IMR-90 (cell line): ENCODE data around the gene STK10. TPM values are rescaled to one million over a fixed set of nuclear protein-coding genes. Genes with fewer than 3 reads are reported as not detected.

ENCODE experiments used
- ATAC-seq: fragments of 200-7000 bp; cut with Tn5 transposase; 2 replicates; pipeline ENCODE4 v1.9.1; 2020; ENCODE audit warnings: low read depth, mild to moderate bottlenecking, moderate library complexity
- BruUV-seq: library from RNA; stranded (reverse); fragments of 400-500 nt; replicated peaks from 2 replicates; lab custom pipeline; 2021; lab: Mats Ljungman, UMichigan
- CTCF ChIA-PET: fragments of 300-600 bp; formaldehyde crosslinking; extraction: SDS; loops from one replicate; lab custom pipeline; 2021; ENCODE audit warnings: antibody characterized with exemption; lab: Yijun Ruan, JAX
- POLR2A ChIA-PET: fragments of 300-600 bp; sonication (Branson Sonifier 250); formaldehyde crosslinking; loops from one replicate; lab custom pipeline; 2022; ENCODE audit warnings: antibody characterized with exemption; ENCODE audit not compliant: unreplicated experiment; lab: Charles Lee
- DNase-seq: peaks from one replicate; pipeline ENCODE4 v3.0.0; 2013
- H2AFZ ChIP-seq: replicated peaks from 2 replicates; pipeline ENCODE3; 2013; ENCODE audit warnings: low read length, mild to moderate bottlenecking; ENCODE audit not compliant: poor library complexity
- H2AK5ac ChIP-seq: 2 replicates; pipeline ENCODE4 v1.6.1; 2013; ENCODE audit warnings: low read depth, low read length, inconsistent platforms
- H2AK9ac ChIP-seq: replicated peaks from 2 replicates; pipeline ENCODE3; 2013; ENCODE audit warnings: mild to moderate bottlenecking, low read depth, low read length, moderate library complexity; ENCODE audit not compliant: poor library complexity
- H2BK120ac ChIP-seq: 2 replicates; pipeline ENCODE4 v1.6.1; 2013; ENCODE audit warnings: low read depth, low read length, inconsistent platforms
- H2BK15ac ChIP-seq: 3 replicates; pipeline ENCODE4 v1.6.1; 2013; ENCODE audit warnings: low read depth, low read length, inconsistent platforms
- H2BK20ac ChIP-seq: 2 replicates; pipeline ENCODE4 v1.6.1; 2013; ENCODE audit warnings: low read depth, mild to moderate bottlenecking, inconsistent platforms, low read length, moderate library complexity
- H2BK5ac ChIP-seq: 2 replicates; pipeline ENCODE4 v1.6.1; 2013; ENCODE audit warnings: mild to moderate bottlenecking, low read depth, low read length, inconsistent platforms; ENCODE audit not compliant: poor library complexity, severe bottlenecking
- H3K14ac ChIP-seq: replicated peaks from 2 replicates; pipeline ENCODE4 v1.6.1; 2013; ENCODE audit warnings: low read depth, low read length, inconsistent platforms
- H3K18ac ChIP-seq: 2 replicates; pipeline ENCODE4 v1.6.1; 2013; ENCODE audit warnings: low read depth, low read length, control low read depth
- H3K23ac ChIP-seq: 2 replicates; pipeline ENCODE4 v1.6.1; 2013; ENCODE audit warnings: low read depth, low read length, inconsistent platforms
- H3K27ac ChIP-seq: 2 replicates; pipeline ENCODE4 v1.5.1; 2013; ENCODE audit warnings: mild to moderate bottlenecking, control low read depth, low read length; ENCODE audit not compliant: insufficient read depth
- H3K27me3 ChIP-seq: 2 replicates; pipeline ENCODE4 v1.6.1; 2013; ENCODE audit warnings: low read length; ENCODE audit not compliant: control insufficient read depth, insufficient read depth
- H3K36me3 ChIP-seq: 2 replicates; pipeline ENCODE4 v1.6.1; 2013; ENCODE audit warnings: low read length, mixed read lengths; ENCODE audit not compliant: control insufficient read depth, insufficient read depth
- H3K4ac ChIP-seq: 2 replicates; pipeline ENCODE4 v1.6.1; 2013; ENCODE audit warnings: low read depth, low read length, inconsistent platforms
- H3K4me1 ChIP-seq: 2 replicates; pipeline ENCODE4 v1.6.1; 2013; ENCODE audit warnings: low read length, mixed read lengths; ENCODE audit not compliant: control insufficient read depth, insufficient read depth
- H3K4me2 ChIP-seq: 2 replicates; pipeline ENCODE4 v1.6.1; 2013; ENCODE audit warnings: low read depth, mild to moderate bottlenecking, control low read depth, low read length, moderate library complexity
- H3K4me3 ChIP-seq: 2 replicates; pipeline ENCODE4 v1.5.1; 2013; ENCODE audit warnings: low read depth, mild to moderate bottlenecking, control low read depth, low read length, moderate library complexity; ENCODE audit not compliant: insufficient read depth
- H3K56ac ChIP-seq: 2 replicates; pipeline ENCODE4 v1.6.1; 2013; ENCODE audit warnings: low read length, inconsistent platforms; ENCODE audit not compliant: insufficient read depth; ENCODE audit errors: extremely low read depth
- H3K79me1 ChIP-seq, 2 experiments: 2 replicates each; pipeline ENCODE4 v1.6.1; 2013; ENCODE audit warnings: low read length in 2 of 2, inconsistent platforms in 1 of 2, low read depth in 1 of 2
- H3K9ac ChIP-seq: 2 replicates; pipeline ENCODE4 v1.6.1; 2013; ENCODE audit warnings: low read depth, low read length, control low read depth
- H3K9me1 ChIP-seq: 2 replicates; pipeline ENCODE4 v1.6.1; 2013; ENCODE audit warnings: low read length, inconsistent platforms; ENCODE audit not compliant: insufficient read depth
- H3K9me3 ChIP-seq: 2 replicates; pipeline ENCODE4 v1.6.1; 2013; ENCODE audit warnings: low read length; ENCODE audit not compliant: control insufficient read depth, insufficient read depth
- H4K20me1 ChIP-seq: 2 replicates; pipeline ENCODE4 v1.6.1; 2013; ENCODE audit warnings: low read length, inconsistent platforms; ENCODE audit not compliant: insufficient read depth
- H4K5ac ChIP-seq: 2 replicates; pipeline ENCODE4 v1.6.1; 2013; ENCODE audit warnings: mild to moderate bottlenecking, low read depth, low read length, control low read depth
- H4K8ac ChIP-seq, 2 experiments: 2 replicates each; pipeline ENCODE4 v1.6.1; 2013; ENCODE audit warnings: low read depth in 2 of 2, low read length in 2 of 2, control low read depth in 1 of 2, inconsistent platforms in 1 of 2
- H4K91ac ChIP-seq: 2 replicates; pipeline ENCODE4 v1.6.1; 2013; ENCODE audit warnings: low read depth, low read length, inconsistent platforms; ENCODE audit not compliant: insufficient read depth
- BHLHE40 ChIP-seq: fragments of 150-350 bp; IDR thresholded peaks from 2 replicates; pipeline ENCODE4 v1.6.1; 2016; ENCODE audit warnings: mild to moderate bottlenecking, low read depth, low read length
- WGBS, 2 experiments: methylation state at CpG; one replicate each; pipeline versions ENCODE4 v1.1.5 to v1.1.7; 2013; ENCODE audit warnings: missing lambda C conversion rate in 2 of 2; ENCODE audit not compliant: insufficient read length in 1 of 2; ENCODE audit errors: extremely low coverage in 2 of 2; 5-methylcytosine and 5-hydroxymethylcytosine counted together
- dilution Hi-C: fragments of 300-500 bp; cut with HindIII; formaldehyde crosslinking; loops from one replicate; pipeline ENCODE4 v1.14.3; 2018; ENCODE audit warnings: low sequenced_read_pairs; ENCODE audit not compliant: unreplicated experiment
- in situ Hi-C: fragments of 300-500 bp; cut with MboI; formaldehyde crosslinking; loops from 3 replicates; pipeline ENCODE4 v1.14.3; 2019; ENCODE audit warnings: low sequenced_read_pairs, inconsistent platforms, mixed read lengths
- intact Hi-C: fragments of 100-400 bp; cut with micrococcal nuclease; formaldehyde crosslinking; loops from 2 replicates; pipeline ENCODE4 v1.10.0; 2022
- polyA plus RNA-seq, 3 experiments: library from polyadenylated mRNA; depleted of rRNA; stranded (reverse); fragments of >200 nt; gene quantifications; 2 replicates each; pipeline ENCODE4 v1.2.3, GENCODE V29; 2012; ENCODE audit warnings: low replicate concordance in 1 of 3
- total RNA-seq: library from RNA; depleted of rRNA; stranded (reverse); fragments of >200 nt; gene quantifications from 2 replicates; pipeline ENCODE4 v1.2.3, GENCODE V29; 2012

STK10 gene
- total and polyA plus RNA-seq, 2 of the 4 experiments (the other 2 are of a cell fraction), result 15.4 to 18.5 TPM

DNA sequence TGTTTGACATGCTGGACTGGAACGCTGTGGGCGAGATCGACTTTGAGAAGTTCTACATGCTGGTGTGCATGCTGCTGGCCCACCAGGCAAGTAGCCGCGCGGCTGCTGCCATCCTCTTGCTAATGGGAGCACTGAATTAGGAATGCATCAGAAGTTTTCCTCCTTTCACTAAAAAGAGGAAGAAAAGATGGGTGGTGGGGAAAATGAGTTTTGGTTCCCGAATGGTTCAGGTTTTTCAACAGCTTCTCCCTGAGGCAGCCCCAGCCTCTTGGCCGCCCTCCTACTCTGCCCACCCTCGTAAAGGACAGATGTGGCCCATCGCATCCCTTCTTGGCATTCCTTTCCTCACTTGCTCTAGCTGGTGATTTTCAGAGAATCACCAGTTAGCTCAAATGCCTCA is 11.4 kb upstream of the STK10 start:
- Histone ChIP-seq H3K23ac (no peak overlapping the region), H3K9ac (no peak overlapping the region), H2BK20ac (no peak overlapping the region), H3K14ac (no peak overlapping the region), H4K91ac (no peak overlapping the region), H3K27ac (no peak overlapping the region), H3K9me1 (0 out of 2 replicates have a peak, but pooled peaks cover 5% of the 10 kb centered on the region), H4K20me1 (no peaks in the 10 kb centered on the region), H3K79me1 (peaks cover 0 to 3% of the 10 kb centered on the region in 2 experiments; a peak in 1 of 4 replicates), H3K4ac (no peak overlapping the region), H2BK120ac (no peak overlapping the region), H3K56ac (no peak overlapping the region), H3K27me3 (no peaks in the 10 kb centered on the region), H3K4me2 (no peak overlapping the region), H3K4me1 (no peaks in the 10 kb centered on the region), H2AK5ac (no peak overlapping the region), H4K5ac (no peak overlapping the region), H3K18ac (no peak overlapping the region), H3K36me3 (no peaks in the 10 kb centered on the region), H2AK9ac (no peak overlapping the region), H2BK15ac (no peak overlapping the region), H2BK5ac (no peak overlapping the region), H3K4me3 (no peak overlapping the region), H2AFZ (no peak overlapping the region), H3K9me3 (no peaks in the 10 kb centered on the region), H4K8ac (no peak overlapping the region)
- no CpG with 5 or more reads among the region's 10 CpGs for WGBS, 2 experiments
- in situ Hi-C loops, result loop anchor here (25.0 kb wide), 1 partner anchor 787 kb away; the partner anchor contains the start of gene FGF18
- dilution Hi-C loops, result no loop called here
- CTCF ChIA-PET, result interaction anchor here (2.7 kb wide), 1 partner anchor 11 kb away, joined by 7 read pairs; the partner anchor contains the start of gene STK10
- POLR2A ChIA-PET, result no interaction called here
- DNase-seq (no peak), ATAC-seq (no peak)
- intact Hi-C loops, result no loop called here
- no peak for TF ChIP-seq BHLHE40
- no TSS peak for BruUV-seq
